ENCODE data around the gene CUL1. TPM values are rescaled to one million over a fixed set of nuclear protein-coding genes. Genes with fewer than 3 reads are reported as not detected.

Gene CUL1
- total RNA-seq, 1 experiment from 2014 or later, result 49.2 TPM

DNA sequence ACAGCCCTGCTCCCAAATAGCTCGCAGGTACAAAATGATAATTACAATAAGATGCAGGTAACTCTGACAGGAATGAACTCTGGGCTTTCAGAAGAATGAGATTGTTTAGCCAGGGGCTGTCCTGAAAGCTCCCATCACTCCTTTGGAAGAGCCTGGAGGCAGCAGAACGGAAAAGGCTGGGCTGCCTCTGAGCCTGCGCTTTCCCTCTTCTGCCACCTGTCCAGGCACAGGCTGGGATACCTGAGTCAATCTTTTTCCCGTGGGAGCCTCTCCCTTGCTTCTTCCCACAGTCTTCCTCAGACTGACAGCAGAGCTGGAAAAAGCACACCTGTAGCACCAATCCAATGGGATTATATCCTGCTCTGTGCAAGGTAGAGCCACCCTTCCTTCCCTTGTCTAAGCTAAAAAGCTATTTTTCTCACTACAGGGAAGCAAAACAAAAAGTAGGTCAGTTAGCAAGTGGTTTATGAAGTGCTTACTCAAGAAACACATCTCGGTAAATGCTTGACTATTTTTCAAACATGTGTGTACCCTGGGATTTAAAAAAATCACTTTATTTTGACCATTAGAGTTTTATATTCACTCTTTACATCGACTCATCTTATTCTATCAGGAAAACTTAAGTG lies 12.3 kb upstream of the CUL1 start:
- Mint-ChIP-seq H3K36me3 (ENCODE audit: insufficient read depth, unreplicated experiment) (no peaks in the 10 kb centered on the region), H3K4me1 (ENCODE audit: insufficient read depth, unreplicated experiment) (no peaks in the 10 kb centered on the region), H3K4me3 (ENCODE audit: unreplicated experiment) (no peak overlapping the region), H3K9me3 (ENCODE audit: unreplicated experiment) (peaks cover 6% of the 10 kb centered on the region), H3K27ac (ENCODE audit: low read depth, unreplicated experiment) (no peak overlapping the region), H3K27me3 (ENCODE audit: insufficient read depth, unreplicated experiment) (peaks cover 13% of the 10 kb centered on the region)
- DNase-seq (ENCODE audit: unreplicated experiment), result no peak
- TF ChIP-seq, protein P1, sequence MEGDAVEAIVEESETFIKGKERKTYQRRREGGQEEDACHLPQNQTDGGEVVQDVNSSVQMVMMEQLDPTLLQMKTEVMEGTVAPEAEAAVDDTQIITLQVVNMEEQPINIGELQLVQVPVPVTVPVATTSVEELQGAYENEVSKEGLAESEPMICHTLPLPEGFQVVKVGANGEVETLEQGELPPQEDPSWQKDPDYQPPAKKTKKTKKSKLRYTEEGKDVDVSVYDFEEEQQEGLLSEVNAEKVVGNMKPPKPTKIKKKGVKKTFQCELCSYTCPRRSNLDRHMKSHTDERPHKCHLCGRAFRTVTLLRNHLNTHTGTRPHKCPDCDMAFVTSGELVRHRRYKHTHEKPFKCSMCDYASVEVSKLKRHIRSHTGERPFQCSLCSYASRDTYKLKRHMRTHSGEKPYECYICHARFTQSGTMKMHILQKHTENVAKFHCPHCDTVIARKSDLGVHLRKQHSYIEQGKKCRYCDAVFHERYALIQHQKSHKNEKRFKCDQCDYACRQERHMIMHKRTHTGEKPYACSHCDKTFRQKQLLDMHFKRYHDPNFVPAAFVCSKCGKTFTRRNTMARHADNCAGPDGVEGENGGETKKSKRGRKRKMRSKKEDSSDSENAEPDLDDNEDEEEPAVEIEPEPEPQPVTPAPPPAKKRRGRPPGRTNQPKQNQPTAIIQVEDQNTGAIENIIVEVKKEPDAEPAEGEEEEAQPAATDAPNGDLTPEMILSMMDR (IDR thresholded peaks at IDR 0.05; ENCODE audit: unreplicated experiment), result no peak
- ChIA-PET POLR2A (interaction anchor here (1.8 kb wide), 1 partner anchor 12 kb away, joined by 5 read pairs; the partner anchor contains the start of gene CUL1), CTCF (interaction anchor here (0.6 to 1.2 kb wide), 3 partner anchors 255 to 421 kb away, joined by 3 read pairs; no protein-coding TSS in a partner anchor)
- BruUV-seq (replicated peaks), result no TSS peak
- intact Hi-C loops (cut with micrococcal nuclease), result no loop called here

DNA sequence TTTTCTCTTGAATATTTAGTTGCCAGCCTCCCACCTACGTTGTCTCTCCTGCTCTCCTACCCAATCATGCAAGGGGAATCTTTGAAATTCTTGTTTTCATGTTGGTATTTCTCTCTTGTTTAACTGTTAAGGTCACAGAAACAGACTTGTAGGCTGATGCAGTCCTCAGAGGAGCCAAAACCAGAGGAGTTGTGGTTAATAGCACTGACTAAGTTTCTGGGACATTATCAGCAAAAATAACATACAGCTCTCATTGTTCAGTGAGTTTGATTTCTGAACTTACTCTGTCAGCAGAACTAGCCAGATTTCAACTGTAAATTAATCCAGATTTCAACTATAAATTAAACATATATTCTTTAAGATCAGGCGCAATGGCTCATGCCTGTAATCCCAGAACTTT lies 11.1 kb upstream of the CUL1 start:
- H3K27ac Mint-ChIP-seq (ENCODE audit: low read depth, unreplicated experiment), result no peak overlapping the region
- no peaks in the 10 kb centered on the region for H3K36me3 Mint-ChIP-seq (ENCODE audit: insufficient read depth, unreplicated experiment)
- no TSS peak for BruUV-seq (replicated peaks)
- TF ChIP-seq, protein P1 (IDR thresholded peaks at IDR 0.05; ENCODE audit: unreplicated experiment), result no peak
- H3K9me3 Mint-ChIP-seq (ENCODE audit: unreplicated experiment), result peaks cover 6% of the 10 kb centered on the region
- H3K27me3 Mint-ChIP-seq (ENCODE audit: insufficient read depth, unreplicated experiment), result peaks cover 13% of the 10 kb centered on the region
- no peak for DNase-seq (ENCODE audit: unreplicated experiment)
- ChIA-PET POLR2A (no interaction called here), CTCF (no interaction called here)
- H3K4me1 Mint-ChIP-seq (ENCODE audit: insufficient read depth, unreplicated experiment), result no peaks in the 10 kb centered on the region
- intact Hi-C loops (cut with micrococcal nuclease), result no loop called here
- H3K4me3 Mint-ChIP-seq (ENCODE audit: unreplicated experiment), result no peak overlapping the region

DNA sequence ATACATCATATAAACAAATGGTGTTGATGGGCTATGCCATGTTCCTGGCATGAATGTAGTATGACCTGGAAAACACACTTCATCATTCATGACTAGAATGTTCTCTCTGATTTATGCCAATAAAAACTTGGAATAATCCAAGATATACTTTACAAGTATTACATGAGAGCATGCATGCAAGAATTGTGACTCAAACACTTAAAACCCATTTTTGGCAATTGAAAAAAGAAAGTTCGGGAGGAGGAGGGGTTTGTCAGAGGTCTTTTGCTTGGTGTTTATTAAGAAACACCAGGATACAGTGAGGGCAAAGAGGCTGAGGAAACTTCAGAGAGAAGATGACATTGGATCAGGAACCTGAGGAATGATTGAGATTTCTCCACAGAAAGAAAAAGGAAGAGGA lies 10.2 kb upstream of the CUL1 start:
- TF ChIP-seq, protein P1 (IDR thresholded peaks at IDR 0.05; ENCODE audit: unreplicated experiment), result no peak
- H3K27ac Mint-ChIP-seq (ENCODE audit: low read depth, unreplicated experiment), result no peak overlapping the region
- H3K4me1 Mint-ChIP-seq (ENCODE audit: insufficient read depth, unreplicated experiment), result no peaks in the 10 kb centered on the region
- peaks cover 13% of the 10 kb centered on the region for H3K27me3 Mint-ChIP-seq (ENCODE audit: insufficient read depth, unreplicated experiment)
- POLR2A ChIA-PET, result no interaction called here
- no TSS peak for BruUV-seq (replicated peaks)
- no peak overlapping the region for H3K4me3 Mint-ChIP-seq (ENCODE audit: unreplicated experiment)
- DNase-seq (ENCODE audit: unreplicated experiment), result no peak
- no peaks in the 10 kb centered on the region for H3K36me3 Mint-ChIP-seq (ENCODE audit: insufficient read depth, unreplicated experiment)
- CTCF ChIA-PET, result interaction anchor here (0.6 to 0.7 kb wide), 2 partner anchors 14 to 16 kb away, joined by 3 to 5 read pairs; no protein-coding TSS in a partner anchor
- peaks cover 6% of the 10 kb centered on the region for H3K9me3 Mint-ChIP-seq (ENCODE audit: unreplicated experiment)
- intact Hi-C loops (cut with micrococcal nuclease), result no loop called here

DNA sequence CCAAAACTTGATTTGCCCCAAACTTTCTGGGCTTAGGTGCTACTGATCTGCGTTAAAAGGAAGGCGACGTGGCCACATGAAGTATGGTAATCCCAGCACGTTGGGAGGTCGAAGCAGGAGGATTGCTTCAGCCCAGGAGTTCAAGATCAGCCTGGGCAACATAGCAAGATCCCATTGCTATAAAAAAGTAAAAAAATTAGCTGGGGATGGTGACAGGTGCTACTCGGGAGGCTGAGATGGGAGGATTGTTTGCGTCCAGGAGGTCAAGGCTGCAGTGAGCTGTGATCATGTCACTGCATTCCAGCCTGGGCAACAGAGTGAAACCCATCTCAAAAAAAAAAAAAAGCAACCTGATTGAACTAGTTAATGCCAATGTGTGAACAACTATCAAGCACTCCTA lies 5.1 kb upstream of the CUL1 start:
- POLR2A ChIA-PET, result no interaction called here
- H3K36me3 Mint-ChIP-seq (ENCODE audit: insufficient read depth, unreplicated experiment), result no peaks in the 10 kb centered on the region
- CTCF ChIA-PET, result no interaction called here
- no peak overlapping the region for H3K4me3 Mint-ChIP-seq (ENCODE audit: unreplicated experiment)
- intact Hi-C loops (cut with micrococcal nuclease), result loop anchor here (10.0 kb wide), 1 partner anchor 191 kb away; the partner anchor contains the start of gene EZH2
- no peak for DNase-seq (ENCODE audit: unreplicated experiment)
- no TSS peak for BruUV-seq (replicated peaks)
- H3K27ac Mint-ChIP-seq (ENCODE audit: low read depth, unreplicated experiment), result no peak overlapping the region
- peaks cover 14% of the 10 kb centered on the region for H3K4me1 Mint-ChIP-seq (ENCODE audit: insufficient read depth, unreplicated experiment)
- TF ChIP-seq, protein P1 (IDR thresholded peaks at IDR 0.05; ENCODE audit: unreplicated experiment), result no peak
- peaks cover 6% of the 10 kb centered on the region for H3K9me3 Mint-ChIP-seq (ENCODE audit: unreplicated experiment)
- H3K27me3 Mint-ChIP-seq (ENCODE audit: insufficient read depth, unreplicated experiment), result peaks cover 13% of the 10 kb centered on the region

Data from MCF 10A (cell line).